BE2C (cell line): ENCODE measurements around the gene VAMP2.
A peak's percentile ranks its signal among the peaks of the same experiment; 100 is the strongest.
"Not testable (repeated sequence)": the region's sequence is repeated elsewhere in the genome, so short reads cannot be mapped to it uniquely, and the experiment has no call there.

Experiments used
- DNase-seq: peaks from one replicate; pipeline ENCODE4 v3.0.0-alpha.2; 2020
- H3K27me3 ChIP-seq: fragments of 250-450 bp; sonication (Bioruptor Pico); 2 replicates; pipeline ENCODE4 v1.5.1; 2020; ENCODE audit warnings: mild to moderate bottlenecking
- H3K36me3 ChIP-seq: fragments of 250-450 bp; sonication (Bioruptor Pico); 2 replicates; pipeline ENCODE4 v1.5.1; 2020; ENCODE audit warnings: mild to moderate bottlenecking
- H3K4me1 ChIP-seq: fragments of 250-450 bp; sonication (Bioruptor Pico); 2 replicates; pipeline ENCODE4 v1.5.1; 2020
- H3K4me3 ChIP-seq: 2 replicates; pipeline ENCODE4 v1.5.1; 2011; ENCODE audit warnings: low read depth, low read length
- H3K9me3 ChIP-seq: fragments of 250-450 bp; sonication (Bioruptor Pico); 2 replicates; pipeline ENCODE4 v1.5.1; 2020
- TF ChIP-seq, protein P1 (sequence below): IDR thresholded peaks from 2 replicates; pipeline ENCODE4 v1.5.1; 2012; ENCODE audit warnings: mild to moderate bottlenecking, low read depth, low read length

Gene VAMP2

DNA sequence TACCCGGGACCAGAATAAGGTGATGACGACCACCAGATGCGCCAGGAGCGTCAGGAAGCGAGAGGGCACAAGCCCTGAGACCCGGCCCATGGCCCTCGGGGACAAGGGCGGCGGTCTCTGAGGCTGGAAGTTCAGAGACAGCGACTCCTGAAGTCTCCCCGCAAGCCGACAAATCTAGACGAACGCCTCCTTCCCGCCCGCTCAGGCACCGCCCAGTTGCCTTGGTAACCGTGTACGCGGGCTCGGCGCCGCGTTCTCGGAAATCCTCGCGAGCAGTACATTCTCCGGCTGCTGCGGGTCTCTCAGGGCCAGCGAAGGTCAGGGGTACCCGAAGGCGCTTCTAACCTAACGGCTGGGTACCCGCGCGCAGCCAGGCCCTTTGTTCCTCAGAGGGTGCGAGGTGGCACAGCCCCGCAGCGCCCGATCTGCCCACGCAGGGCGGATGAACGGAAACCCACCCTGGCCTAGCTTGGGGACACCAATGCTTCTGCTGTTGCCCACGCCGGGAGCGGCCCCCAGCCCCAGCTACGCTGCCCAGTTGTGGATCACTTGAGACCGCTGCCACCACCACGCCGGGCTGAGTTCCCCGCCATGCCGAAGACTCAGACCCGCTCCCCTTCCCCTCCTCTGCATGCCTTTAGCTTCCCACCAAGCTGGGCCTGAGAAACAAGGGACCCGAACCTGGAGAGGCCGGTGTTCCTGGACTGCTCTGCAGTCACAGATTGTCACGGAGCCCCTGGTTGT is 13.6 kb upstream of the VAMP2 start, which contains the start of gene TMEM107:
TSS of gene TMEM107 (minus strand) at position 184 of the 744 bp plus-strand sequence. CDS start at position 90, 94 bp downstream.
- TF ChIP-seq, protein P1, sequence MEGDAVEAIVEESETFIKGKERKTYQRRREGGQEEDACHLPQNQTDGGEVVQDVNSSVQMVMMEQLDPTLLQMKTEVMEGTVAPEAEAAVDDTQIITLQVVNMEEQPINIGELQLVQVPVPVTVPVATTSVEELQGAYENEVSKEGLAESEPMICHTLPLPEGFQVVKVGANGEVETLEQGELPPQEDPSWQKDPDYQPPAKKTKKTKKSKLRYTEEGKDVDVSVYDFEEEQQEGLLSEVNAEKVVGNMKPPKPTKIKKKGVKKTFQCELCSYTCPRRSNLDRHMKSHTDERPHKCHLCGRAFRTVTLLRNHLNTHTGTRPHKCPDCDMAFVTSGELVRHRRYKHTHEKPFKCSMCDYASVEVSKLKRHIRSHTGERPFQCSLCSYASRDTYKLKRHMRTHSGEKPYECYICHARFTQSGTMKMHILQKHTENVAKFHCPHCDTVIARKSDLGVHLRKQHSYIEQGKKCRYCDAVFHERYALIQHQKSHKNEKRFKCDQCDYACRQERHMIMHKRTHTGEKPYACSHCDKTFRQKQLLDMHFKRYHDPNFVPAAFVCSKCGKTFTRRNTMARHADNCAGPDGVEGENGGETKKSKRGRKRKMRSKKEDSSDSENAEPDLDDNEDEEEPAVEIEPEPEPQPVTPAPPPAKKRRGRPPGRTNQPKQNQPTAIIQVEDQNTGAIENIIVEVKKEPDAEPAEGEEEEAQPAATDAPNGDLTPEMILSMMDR: no peak
- no peaks in the 10 kb centered on the region for H3K27me3 ChIP-seq
- no peaks in the 10 kb centered on the region for H3K4me1 ChIP-seq
- H3K36me3 ChIP-seq: no peaks in the 10 kb centered on the region
- peak within 1 kb of the TSS; percentile 67 for H3K4me3 ChIP-seq
- DNase-seq: peak; percentile 85
- no peaks in the 10 kb centered on the region for H3K9me3 ChIP-seq

DNA sequence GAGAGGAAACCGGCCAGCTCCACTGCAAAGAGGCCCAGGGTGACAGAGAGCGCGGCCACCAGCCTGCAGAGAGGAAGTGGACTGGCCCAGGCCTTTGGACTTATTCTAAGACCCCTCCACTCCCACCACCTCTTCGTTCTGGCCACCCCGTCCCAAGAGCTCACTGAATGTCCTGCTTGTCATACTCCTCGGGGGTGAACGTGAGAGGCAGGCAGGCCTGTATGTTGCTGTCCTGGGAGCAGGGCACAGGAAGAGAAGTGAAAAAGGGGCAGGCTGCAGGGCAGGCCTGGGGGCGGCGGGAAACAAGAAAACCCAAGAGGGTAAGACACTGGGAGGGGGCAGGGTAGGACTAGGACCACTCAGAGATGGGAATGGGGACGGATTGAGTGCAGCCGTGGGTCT is 13.0 kb upstream of the VAMP2 start:
- no peaks in the 10 kb centered on the region for H3K4me1 ChIP-seq
- no peaks in the 10 kb centered on the region for H3K27me3 ChIP-seq
- H3K4me3 ChIP-seq: peak overlapping the region; percentile 67
- no peak for DNase-seq
- no peaks in the 10 kb centered on the region for H3K36me3 ChIP-seq
- no peaks in the 10 kb centered on the region for H3K9me3 ChIP-seq
- TF ChIP-seq, protein P1: no peak

DNA sequence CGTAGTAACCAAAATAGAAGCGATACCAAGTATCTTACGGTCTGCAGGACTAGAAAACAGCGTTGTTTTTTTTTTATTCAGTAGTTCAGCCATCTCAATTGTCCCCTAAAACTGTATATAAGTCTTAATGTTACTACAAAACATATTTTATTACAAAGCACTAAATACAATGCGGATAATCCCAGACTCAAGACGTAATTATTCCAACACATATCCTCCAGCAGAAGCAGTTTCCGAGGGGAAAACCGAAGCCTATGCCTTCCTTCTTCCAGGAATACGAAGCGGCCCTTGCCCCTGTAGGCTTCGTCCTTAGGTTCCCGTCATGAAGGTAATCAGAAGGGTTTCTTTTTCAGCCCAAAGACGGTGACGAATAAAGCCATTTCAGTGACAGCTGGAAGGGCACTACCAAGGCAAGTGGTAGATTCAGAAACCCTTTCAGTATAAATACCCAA is 11.1 kb upstream of the VAMP2 start:
- Histone ChIP-seq H3K27me3 (no peaks in the 10 kb centered on the region), H3K4me3 (peak overlapping the region; percentile 63), H3K4me1 (no peaks in the 10 kb centered on the region), H3K9me3 (no peaks in the 10 kb centered on the region), H3K36me3 (no peaks in the 10 kb centered on the region)
- TF ChIP-seq, protein P1: no peak
- DNase-seq: no peak

DNA sequence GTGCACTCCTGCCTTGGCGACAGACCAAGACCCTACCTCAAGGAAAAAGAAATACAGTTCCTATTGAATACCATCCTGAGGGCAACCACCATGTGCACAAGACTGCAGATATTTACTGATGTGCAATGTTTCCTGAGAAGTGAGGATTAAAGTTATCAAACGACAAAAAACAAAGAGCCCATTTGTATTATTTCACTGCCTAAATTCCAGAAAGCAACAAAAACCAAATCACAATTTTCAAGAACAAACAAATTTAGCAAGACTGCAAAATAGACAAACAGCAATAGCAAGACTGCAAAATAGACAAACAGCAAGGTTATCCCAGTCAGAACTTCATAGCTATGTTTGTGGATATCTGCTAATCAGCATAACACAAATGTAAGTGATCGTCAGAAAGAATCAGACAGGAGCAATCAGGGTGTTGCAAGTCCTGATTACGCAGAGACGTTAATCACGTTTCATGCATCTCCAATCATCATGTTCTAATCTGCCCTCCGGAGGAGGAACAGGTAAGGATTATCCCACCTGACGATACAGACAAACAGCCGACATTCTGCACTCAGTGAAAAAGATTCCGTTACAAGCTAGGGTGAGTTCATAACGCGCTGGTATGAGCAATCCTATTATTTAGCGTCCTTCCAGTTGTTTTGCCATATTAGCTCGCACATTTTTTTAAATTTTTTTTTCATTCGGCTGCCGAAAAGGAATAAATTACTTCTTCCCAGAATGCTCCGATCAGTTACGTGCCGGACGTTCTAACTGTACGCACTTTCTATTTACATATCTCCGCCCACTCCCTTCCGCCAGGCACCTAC is 10.5 kb upstream of the VAMP2 start:
- peak; percentile 68 for DNase-seq
- Histone ChIP-seq H3K27me3 (no peaks in the 10 kb centered on the region), H3K4me1 (no peaks in the 10 kb centered on the region), H3K36me3 (no peaks in the 10 kb centered on the region), H3K9me3 (no peaks in the 10 kb centered on the region), H3K4me3 (peak overlapping the region; percentile 63)
- TF ChIP-seq, protein P1: no peak

DNA sequence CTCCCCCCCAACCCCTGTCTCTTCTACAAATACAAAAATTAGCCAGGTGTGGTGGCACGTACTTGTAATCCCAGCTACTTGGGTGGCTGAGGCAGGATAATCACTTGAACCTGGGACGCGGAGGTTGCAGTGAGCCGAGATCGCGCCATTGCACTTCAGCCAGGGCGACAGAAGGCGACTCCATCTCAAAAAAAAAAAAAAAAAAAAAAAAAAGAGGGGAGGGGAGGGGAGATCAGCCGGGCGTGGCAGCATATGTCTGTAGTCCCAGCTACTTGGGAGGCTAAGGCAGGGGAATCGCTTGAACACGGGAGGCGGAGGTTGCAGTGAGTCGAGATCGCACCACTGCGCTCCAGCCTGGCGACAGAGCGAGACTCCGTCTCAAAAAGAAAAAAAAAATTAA is 7.4 kb upstream of the VAMP2 start:
- DNase-seq, H3K36me3 ChIP-seq, H3K4me3 ChIP-seq, H3K4me1 ChIP-seq, H3K27me3 ChIP-seq, H3K9me3 ChIP-seq: not testable (repeated sequence)

DNA sequence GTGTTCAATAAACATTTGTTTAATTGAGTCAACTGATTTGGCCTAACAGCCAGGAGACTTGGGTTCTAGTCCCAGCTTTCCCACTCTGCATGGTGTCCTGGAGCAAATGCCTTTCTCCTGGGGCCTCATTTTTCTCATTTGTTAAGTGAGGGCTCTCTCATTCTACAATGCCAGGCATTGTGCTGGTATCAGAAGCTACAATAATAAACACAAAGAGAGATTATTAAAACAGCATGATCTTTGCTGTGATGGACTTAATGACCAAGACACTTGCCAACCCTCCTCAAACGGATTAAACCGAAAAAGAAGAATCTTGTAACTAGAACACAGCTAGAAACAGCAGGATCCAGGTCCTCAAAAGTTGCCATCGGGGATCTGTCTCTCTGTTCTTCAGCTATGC is 4.8 kb upstream of the VAMP2 start:
- no peaks in the 10 kb centered on the region for H3K9me3 ChIP-seq
- peaks cover 7% of the 10 kb centered on the region; the same call in 1 of the 2 replicates for H3K4me1 ChIP-seq
- TF ChIP-seq, protein P1: no peak
- no peaks in the 10 kb centered on the region for H3K27me3 ChIP-seq
- no peaks in the 10 kb centered on the region; the same call in 1 of the 2 replicates for H3K36me3 ChIP-seq
- no peak for DNase-seq
- no peak overlapping the region for H3K4me3 ChIP-seq
